Activated CD8-positive, alpha-beta memory T cell treated with anti-CD3 and anti-CD28 coated beads, Interleukin-2, amount 50 U/mL, for 4 hours (primary cell): ENCODE results near the gene KLF13.
A peak's percentile ranks its signal among the peaks of the same experiment; 100 is the strongest.
"Not testable (repeated sequence)": the region's sequence is repeated elsewhere in the genome, so short reads cannot be mapped to it uniquely, and the experiment has no call there.

Source experiments
- DNase-seq: peaks from one replicate; pipeline ENCODE4 v3.0.0-alpha.2; 2020

Gene KLF13

DNA sequence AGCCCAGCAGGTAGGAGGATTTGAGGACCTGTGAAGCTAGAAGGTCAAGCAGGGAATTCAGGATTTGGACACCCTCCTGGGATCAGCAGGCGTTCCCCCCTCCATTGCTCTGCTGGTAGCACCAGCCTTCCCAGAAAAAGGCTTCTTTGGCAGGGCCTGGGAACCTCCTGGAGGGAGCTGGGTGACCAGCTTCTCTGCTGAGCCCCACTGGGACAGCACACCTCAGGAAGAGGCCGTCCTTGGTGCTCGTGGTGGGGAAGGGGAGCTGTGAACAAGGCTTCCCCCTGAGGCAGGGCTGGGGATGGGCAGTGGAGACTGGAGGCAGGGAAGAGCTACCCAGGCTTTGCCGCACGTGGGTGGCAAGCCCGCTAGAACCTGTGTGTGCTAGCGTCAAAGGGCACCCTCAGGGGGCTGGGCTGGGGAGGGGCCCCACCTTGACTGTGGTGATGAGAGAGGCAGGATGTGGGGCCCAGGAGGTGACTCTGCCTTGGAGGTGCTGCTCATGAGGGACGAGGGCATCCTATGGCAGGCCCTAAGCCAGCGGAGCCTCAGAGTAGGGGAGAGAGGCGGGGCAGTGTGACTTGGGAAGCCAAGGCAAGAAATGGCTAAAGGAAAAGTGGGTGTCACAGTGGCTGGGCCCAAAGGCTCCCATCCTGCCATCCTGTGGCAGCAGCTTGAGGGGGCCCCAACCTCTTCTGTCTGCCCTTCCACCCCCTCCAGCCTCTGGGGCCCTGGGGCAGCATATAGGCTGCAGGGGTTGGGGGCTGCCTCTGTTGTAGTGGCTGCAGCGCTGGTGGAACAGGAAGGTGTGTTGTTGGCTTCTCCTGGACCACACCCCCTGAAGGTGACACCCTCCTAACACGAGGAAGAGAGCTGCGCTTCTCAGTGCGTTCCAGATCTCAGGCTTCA, 20.7 kb downstream of the KLF13 start:
- peak; percentile 85 for DNase-seq

DNA sequence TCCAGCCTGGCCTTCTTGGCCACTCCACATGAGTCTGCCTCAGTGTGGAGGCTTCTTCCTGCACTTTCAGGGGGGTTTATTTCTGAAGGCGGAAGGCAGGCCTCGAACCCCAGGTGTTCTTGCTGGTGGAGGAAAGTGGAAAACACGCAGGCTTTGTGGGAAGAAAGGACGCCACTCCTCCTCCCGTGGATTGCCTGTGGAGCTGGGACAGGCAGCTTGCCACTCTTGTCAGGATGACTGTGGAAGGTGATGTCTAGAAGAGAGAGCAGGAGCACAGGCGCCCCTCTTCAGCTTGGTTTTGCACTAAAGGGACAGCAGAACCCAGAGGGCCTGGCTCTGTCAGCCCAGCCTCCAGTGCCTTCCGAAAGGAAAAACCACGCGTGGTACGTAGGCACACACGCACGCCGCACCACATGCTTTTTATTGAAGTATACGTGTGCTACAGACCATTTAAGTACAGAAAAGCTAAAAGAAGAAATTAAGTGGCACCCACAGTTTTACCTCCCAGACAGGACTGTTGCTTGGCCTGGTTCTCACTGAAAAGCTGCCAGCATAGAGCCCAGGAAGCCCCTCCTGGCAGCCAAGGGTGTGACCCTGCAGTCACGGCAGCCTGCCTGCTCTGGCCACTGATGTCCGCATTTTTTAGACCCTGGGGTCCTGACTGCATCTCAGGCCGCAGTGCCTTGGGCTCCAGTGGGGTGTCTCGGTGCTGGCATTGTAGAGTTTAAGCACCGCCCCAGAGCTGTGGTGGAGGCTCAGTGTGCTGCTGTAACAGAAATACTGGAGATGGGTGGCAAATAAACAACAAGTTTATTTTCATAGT, 21.6 kb downstream of the KLF13 start:
- no peak for DNase-seq

DNA sequence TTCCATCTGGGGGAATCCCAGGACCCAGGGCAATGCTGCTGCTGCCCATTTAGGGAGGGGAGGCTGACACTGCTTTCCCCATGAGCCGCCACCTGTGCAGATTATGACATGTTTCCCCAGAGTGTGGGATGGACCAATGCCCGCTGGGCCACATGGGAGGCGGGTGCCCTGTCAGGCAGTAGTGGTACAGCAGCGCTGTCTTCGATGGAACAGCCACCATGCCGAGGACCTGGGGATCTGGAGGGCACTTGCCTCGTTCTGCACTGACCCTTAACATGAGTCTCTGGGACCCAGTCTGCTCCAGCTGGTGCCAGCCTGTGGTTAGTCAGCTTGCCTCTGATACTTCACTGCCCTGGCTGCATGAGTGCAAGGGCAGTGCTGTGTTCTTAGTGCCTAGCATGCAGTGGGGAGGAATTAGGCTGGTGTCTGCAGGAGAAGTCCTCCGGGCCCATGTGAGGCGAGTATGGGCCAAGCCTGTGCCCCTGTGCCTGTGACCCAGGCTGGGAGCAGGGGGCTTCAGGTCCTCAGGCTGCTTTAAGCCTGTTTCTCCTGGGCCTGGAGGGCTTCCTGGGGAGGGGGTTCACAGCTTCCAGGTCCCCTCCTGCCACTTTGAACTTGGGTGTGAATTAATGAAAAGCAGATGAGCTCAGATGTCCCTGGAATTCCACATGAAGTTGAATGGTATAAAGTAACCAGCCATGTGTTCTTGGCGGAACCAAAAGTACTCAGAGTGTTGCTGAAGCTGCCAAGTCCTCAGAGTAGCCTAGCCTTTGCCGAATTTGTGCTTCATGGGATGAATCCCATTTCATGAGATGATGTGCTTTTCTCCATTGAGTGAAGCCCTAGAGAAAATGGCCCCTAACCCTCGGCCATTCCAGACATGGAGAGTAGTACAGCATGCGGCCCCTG, 22.9 kb downstream of the KLF13 start:
- no peak for DNase-seq

DNA sequence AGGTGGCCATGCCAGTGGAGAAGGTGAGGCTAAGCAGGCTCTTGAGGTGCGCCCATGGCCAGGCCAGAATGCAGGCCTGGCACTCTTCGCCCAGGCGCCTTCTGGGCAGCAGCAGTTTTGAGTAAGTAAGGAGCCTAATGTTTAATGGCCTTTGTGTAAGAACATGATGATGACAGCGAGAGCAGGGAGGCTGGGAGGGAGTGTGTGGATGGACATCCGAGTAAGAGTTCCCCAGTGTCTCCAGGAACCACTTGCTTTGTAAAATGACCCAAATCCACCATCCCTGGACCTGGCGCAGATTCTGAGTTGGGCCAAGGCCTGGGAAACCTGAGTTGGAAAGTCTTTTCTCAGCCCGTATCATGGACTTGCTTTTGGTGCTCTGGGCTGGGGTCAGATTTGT, 24.1 kb downstream of the KLF13 start:
- no peak for DNase-seq

DNA sequence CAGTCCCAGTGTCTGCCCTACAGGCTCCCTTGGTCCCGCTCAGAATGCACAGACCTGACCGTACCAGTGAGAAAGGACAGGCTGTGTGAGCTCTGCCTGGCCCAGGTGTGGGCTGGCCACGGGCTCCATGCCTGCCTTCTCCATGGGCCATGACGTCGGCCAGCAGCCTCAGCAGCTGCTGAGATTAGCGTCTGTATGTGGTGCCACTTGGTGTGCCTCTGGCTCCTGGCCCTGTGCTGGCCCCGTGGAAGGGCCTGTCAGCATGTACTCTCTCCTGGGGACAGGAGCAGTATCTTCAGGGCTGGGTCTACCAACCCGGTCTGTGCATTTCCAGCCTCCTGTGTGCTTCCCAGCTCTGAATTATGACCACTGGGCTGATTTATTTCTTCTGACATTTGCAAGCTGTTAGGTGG, 25.7 kb downstream of the KLF13 start:
- DNase-seq = no peak

DNA sequence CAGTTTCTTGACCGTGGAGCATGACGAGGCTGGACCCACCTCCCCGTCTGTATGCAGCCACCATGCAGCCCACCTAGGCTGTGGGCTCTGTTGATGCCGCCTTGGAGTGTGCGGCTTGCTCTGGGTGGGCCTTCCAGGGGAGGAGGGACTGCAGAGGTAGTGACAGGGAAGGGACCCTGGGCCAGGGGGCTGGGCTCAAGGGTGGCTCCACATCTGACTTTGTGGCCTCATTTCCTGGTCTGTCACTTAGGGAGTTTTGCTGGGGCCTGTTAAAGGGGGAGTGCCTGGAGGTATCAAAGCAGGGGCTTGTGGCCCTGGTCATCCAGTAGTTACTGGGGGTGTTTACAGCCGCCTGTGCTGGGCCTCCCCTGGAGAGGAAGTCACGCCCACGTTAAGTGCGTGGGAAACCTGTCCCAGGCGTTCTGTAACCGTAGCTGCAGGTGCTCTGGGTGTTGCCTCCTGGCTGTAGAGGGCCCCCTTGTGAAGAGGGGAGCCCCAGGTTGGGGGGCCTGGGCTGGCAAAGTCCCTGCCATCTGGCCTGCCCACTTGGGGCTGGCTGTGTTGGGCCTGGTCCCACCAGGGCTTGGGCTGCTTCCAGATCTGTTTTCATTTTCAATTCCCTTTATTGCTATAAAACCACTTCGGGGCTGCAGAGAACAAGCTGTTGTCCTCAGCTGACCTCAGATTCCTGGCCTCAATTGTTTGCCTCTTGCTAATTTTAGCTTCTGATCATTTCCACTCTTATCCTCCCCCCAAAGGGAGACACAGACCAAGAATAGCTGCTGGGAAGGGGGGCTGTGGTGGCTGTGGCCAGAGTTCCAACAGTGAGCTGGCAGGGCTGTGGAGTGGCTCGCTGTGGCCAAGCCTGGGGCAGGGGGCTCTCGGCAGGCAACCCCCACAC, 26.5 kb downstream of the KLF13 start:
- DNase-seq = peak; percentile 62

DNA sequence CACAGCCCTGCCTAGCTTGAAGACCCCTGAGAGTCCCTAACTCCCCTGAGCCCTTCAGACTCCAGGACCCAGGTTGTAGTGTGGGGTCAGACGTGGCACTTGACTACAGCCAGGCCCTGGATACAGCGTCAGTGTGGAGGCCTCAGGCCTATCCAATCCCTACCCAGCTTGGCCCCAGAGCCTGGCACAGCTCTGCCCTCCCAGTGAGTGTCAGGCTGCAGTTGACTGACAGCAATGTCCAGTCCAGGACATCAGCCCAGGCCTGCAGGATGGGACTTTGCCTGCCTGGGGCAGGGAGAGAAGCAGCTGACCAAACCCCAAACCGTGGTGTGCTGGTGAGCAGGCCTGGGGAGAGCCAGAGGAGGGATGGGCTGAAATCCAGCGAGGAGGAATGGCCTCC, 27.3 kb downstream of the KLF13 start:
- DNase-seq = no peak

DNA sequence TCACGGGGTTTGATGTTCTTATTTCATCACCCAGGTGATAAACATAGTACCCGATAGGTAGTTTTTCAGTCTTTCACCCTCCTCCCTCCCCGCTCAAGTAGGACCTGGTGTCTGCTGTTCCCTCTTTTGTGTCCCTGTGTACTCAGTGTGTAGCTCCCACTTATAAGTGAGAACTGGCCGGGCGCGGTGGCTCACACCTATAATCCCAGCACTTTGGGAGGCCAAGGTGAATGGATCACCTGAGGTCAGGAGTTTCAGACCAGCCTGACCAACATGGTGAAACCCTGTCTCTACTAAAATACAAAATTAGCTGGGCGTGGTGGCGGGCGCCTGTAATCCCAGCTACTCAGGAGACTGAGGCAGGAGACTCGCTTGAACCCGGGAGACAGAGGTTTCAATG, 29.5 kb downstream of the KLF13 start:
- DNase-seq = not testable (repeated sequence)

DNA sequence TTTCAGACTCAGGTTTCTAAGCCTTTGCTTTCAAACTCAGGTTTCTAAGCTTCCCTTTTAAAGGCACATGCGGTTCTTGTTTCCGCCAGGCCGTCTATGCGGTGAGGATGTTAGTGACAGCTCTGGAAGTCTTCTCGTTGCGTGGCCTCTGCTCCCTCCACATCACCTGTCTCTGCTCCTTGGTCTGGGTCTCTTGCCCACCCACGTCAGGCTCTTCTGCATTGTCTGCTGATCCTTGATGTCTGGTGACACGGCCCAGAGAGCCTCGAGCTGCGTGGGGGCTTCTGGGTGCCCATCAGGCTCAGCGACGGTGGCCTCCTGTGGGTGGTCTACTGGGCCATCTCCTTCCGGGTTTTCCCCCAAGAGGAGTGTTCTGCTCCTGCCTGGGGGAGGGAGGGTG, 30.5 kb downstream of the KLF13 start:
- DNase-seq = no peak

DNA sequence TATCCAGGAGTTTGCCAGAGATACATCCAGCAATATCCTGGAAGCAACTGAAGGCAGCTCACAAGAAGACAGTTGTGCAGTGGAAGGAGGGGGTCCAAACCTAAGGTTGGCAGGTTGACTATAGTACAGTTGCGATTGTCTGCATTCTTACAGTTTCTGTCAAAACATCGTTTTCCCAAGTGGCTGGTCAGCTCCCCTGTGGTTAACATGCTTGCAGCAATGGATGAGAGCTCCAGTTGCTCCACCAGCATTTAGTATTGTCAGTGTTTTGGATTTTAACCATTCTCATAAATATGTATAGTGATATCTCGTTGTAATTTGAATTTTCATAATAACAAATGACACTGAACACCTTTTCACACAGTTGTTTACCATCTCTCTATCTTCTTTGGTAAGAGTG, 31.5 kb downstream of the KLF13 start:
- no peak for DNase-seq

DNA sequence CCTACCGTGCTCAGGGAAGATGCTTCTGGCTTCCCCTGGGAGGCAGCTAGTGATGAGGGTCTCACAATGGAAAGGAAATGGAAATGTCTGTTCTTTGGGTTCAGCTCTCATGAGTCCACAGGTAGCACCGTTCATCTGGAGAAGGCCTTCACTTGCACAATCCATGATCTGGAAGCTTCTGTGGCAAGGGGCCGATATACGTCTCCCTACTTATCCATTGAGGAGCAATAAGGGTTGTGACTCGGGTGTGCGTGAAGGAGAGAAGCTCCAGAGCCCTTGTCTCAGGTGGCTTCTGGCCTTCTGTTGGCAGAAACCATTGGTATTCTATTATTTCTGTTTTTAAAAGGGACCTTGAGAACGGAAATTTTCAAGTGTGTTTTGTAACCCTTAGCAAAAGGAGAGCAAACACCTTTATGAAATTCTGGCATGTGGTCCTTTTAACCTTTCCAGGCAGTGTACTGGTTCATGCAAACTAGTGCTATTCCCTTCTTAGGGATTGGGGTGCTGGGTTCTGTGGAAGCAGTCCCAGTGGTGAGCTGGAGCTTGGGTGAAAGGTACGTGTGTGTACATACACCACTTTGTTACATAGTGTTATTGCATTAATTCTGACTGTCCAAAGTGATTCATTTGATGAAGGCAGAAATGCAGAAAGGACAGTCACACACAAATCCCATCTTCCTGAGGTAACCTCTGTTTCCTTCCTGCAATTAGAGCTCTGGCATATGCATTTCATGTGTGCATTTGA, 32.5 kb downstream of the KLF13 start:
- DNase-seq = no peak

DNA sequence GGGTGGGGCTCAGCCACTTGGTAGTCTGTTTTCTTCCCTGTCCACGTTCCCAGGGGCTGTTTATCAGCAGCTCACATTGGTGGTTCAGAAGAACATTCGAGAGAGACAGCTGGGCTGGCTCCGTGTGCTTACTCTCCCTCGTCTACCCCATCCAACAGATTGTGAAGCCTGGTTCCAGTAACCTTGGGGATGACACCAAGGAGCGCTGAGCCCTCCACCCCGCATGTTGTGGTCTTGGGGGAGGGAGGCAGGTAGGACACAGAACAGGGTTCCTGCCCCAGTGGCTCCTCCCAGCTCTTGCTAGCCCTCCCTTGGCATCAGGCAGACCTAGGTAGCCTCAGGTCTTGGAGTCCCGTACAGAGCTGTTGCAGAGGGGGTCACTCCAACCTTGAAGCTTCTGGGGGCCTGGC, 33.1 kb downstream of the KLF13 start:
- no peak for DNase-seq

DNA sequence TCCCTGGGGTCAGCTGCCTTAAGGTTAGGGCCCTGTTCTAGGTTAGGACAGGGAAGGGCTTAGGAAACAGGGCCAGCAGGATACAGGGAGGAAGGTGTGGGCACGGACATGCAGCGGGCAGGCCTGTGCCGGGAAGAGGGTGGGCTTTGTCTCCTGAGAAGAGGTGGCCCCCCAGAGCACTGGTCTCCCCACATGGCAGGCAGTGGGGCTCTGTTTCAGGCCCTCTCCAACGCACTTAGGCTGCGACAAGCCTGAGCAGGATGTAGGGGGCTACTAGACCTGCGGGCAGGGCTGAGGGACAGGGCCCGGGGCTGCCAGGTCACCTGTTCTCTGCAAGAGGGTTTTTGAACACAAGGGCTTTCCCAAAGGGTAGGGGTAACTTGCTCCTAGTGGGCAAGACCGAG, 33.5 kb downstream of the KLF13 start:
- no peak for DNase-seq

DNA sequence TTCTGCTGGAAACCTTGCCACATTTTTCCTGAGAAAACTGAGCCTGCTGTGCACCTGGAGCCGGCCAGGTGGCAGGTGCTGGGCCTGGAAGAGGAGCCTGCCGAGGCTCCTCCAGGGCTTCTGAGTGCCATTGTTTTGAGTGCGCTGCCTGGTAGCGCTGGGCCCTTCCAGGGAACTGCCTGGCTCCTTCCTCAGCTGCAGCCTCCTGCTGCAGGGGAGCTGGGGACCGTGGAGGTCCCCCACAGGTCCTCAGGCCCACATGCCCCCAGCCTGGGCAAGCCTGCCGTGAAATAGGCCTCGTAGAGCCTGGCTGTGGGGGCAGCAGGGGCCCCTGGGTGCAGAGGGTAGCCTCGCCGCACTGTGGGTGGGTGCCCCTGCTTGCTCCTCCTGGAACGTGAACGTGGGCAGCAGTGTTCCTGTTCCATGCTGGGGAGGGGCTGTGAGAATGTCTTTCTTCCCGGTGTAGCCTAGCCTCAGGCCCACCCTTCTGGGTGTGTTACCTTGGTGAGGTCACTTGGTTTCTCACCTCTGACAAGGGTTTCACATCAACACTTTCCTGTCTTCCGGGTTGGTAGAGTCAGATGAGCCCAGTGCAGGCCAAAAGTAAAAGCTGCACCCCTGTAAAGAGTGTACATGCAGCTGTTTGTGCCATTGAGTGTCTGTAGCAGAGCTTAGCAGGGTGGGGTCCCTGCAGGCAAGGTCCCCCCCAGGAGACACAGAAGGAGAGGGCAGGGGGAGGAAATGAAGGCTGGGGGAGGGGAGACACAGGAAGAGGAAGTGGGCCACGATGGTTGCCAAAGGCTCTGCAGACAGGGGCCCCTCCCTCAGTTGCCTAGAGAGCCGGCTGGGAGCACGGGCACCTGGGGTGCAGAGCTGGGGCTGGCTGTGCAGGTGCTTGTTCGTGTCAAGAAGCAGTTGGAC, 34.5 kb downstream of the KLF13 start:
- DNase-seq = peak; percentile 55

DNA sequence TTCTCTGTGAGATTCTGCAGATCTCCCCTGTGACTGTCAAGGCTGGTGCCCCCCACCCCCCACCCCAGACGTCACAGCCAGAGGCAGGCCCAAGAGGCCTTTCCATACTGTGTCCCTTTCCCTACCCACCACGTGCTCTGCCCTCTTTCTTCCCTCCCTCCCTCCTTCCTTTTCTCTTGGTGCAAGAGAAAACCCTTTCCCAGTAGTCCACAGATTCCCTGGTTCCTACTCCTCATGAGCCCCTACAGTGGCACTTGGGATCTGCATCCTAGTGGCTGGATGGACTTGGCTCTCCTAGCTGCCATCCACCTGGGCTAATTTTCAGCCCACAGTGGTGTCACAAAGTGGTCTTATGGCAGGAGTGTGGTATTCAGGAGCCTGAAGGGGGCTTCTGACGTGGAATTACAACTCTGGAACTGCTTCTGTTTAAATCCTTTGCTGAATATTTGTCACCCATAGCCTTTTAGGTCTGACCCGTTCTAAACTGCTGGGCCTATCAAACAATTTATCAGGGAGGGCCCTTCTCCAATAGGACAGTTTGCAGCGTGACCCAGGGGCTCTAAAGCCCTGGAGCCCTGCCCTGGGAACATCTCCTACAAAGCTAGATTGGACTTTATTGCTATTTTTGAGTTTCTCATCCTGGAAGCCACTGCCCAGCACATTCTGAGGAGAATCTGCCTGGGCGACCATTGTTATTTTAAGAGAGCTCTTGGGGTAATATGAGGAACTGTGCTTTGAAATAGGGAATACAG, 35.3 kb downstream of the KLF13 start:
- no peak for DNase-seq

DNA sequence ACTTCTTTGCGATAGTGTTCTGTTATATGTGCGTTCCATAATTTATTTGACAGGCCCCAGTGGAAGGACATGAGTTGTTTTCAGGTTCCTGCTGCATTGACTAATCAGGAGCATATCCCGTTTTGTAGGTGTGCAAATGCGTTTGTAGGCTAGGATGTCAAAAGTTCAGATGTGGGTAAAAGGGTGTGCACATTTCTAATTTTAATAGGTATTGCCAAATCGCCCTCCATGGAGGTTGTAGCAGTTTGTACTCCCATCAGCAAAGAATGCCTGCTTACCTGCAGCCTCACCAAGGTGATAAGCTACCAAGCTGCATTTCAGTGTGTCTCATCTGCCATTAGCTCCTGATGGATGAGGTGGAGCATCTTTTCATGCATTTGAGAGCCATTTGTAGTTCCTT, 36.3 kb downstream of the KLF13 start:
- DNase-seq = no peak

DNA sequence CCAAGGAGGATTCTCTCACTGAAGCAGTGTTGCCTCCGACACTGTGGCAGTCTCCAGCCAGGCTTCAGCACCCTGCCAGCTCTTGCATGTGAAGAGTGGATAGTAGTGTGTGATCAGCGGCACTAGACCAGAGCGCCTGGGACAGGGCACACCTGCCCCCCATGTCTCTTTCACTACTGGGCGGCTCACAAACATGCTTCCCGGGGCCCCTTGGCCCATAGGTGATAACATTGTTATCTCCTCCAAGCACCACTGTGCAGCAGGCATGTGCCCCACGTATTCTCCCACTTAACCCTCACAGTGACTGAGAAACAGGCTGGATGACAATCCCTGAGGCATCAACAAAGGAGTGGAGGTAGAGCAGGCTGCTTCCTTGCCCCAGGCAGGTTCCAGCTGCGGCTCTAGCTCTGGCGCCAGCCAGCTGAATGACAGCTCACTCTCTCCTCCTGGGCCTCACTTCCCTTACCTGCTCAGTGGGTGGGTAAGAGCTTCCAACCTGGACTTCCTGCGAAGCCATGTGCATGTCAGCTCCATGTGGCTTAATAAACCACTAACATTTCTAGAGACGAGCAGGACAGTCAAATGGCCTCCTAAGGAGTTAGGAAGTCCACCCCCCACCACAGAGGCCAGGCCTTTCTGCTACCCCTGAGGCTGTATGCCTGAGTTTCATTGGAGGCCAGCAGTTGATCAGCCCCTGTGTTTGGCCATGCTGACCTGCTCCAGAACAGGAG, 37.8 kb downstream of the KLF13 start:
- DNase-seq = no peak

DNA sequence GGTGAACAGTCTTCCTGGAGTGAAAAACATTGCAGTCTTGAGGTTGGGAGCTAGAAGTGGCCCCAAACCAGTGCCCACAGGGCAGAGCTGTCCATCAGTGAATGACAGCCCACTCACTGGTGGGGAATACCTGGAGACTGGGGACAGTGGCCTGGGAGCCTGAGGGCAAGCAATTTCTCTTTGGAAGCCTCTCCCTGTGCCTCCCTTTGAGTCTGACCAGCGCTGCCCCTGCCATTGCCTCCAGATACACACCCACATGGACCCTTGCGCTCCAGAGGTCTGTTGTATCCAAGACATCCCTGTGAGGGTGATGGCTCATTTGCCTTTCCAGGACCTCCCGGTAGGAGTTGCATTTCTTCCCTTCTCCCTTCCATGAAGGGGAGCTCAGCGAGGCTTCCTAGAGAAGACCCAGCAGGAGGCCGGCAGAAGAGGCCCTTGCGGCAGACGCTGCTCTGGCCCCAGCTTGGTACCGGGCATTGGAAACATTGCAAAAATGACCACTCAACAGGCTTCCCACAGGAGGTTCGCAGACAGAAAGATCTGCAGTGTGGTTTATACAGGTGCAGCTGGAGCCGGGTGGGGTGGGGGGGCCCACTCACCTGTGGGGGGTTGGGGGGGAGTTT, 38.5 kb downstream of the KLF13 start:
- no peak for DNase-seq
